ENCODE data around the gene GRIN3B.

Gene GRIN3B

DNA sequence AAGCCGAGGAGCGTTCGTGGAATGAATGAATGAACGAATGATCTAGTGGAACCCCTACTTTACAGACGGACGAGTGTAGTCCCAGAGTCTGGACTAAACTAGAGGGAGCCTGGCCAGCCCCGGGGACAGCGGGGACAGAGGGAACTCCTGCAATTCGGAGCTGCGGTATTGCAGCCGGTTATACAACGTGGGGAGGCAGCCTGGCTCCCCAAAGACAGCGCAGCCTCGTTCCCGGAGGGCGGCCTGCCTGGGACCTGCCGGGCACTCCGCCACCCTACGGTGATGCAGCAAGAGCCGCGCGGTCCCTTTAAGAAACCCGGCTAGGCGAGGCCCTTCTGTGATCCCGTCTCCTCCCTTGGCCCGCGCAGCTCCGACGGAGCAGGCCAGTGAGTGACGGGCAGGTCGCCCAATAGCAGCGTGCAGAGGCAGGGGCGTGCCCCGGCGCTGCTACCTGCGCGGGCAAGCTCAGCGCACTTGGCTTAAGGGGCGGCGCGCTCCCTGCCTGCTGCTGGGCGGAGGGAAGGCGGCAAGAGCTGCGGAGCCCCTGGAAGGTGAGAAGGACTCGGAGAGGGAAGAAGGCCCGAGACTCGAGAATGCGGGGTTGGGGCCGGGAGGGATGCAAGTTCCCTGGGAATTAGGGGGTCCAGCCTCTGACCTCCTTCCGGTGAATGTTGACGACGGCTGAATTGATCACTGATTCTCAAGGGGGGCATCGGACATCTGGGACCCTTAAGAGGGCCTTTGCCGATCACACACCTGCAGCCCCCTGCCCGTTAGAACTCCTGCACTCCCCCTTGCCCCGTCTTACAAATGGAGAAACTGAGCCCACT lies 39.6 kb downstream of the GRIN3B start, which contains the start of gene ABCA7:
Gene ABCA7 (plus strand): TSS at position 462 of the 830 bp plus-strand sequence. CDS start 1,255 bp downstream, outside the sequence.
- in situ Hi-C loops (cut with MboI; ENCODE audit: low sequenced_read_pairs): no loop called here

DNA sequence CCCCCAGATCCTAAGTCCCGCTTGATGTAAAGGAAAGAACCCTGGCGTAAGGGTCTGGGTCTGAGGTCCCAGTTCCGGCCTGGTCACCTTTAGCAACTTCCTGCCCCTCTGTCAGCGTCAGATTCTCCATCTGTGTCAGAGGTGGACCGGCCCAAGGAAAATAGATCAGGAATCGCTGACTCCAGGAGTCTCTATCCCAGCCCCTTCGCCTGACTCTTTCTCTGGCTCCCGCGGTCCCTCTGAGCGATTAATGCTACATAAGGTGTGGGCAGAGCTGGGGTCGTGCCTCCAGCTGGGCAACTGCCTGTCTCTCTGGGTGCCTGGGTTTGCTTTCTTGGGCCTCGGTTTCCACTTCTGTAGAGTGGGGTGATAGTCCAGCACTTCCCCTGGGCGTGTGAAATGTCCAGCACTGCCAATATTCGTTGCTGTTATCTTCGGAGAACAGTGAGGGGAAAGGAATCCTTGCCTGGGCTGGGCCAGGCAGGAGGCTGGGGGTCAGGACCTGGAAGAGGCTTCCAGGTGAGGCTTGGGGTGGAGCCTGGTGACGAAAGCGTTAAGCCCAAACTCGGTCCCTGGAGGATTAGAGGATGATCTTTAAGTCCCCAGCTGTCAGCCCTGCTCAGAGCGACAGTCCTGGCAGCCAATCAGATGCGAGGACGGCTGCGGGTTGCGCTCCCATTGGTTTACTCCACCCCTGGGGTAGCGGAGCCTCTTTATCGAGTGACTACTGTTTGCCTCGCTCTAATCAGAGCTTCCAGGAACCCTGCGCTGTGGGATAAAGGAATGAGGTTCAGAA lies 40.5 kb downstream of the GRIN3B start:
- in situ Hi-C loops (cut with MboI; ENCODE audit: low sequenced_read_pairs): no loop called here

DNA sequence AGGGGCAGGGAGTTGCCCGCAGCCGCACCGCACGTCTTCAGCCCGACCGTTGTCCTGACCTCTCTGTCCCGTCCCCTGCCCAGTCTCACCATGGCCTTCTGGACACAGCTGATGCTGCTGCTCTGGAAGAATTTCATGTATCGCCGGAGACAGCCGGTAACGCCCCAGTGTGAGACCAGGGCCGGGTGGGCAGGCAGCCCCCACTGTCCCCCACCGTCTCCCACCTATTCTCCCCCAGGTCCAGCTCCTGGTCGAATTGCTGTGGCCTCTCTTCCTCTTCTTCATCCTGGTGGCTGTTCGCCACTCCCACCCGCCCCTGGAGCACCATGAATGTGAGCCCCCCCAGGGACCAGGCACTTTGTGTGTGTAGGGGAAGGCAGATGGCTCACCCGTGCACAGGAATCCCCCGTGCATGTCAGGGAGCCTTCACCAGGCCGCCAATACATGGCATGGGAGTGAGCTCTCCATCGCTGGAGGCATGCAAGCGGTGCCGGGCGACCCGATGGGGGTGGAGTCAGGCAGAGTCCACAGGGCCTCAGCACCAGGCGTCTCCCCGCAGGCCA lies 41.1 kb downstream of the GRIN3B start:
- in situ Hi-C loops (cut with MboI; ENCODE audit: low sequenced_read_pairs): no loop called here

DNA sequence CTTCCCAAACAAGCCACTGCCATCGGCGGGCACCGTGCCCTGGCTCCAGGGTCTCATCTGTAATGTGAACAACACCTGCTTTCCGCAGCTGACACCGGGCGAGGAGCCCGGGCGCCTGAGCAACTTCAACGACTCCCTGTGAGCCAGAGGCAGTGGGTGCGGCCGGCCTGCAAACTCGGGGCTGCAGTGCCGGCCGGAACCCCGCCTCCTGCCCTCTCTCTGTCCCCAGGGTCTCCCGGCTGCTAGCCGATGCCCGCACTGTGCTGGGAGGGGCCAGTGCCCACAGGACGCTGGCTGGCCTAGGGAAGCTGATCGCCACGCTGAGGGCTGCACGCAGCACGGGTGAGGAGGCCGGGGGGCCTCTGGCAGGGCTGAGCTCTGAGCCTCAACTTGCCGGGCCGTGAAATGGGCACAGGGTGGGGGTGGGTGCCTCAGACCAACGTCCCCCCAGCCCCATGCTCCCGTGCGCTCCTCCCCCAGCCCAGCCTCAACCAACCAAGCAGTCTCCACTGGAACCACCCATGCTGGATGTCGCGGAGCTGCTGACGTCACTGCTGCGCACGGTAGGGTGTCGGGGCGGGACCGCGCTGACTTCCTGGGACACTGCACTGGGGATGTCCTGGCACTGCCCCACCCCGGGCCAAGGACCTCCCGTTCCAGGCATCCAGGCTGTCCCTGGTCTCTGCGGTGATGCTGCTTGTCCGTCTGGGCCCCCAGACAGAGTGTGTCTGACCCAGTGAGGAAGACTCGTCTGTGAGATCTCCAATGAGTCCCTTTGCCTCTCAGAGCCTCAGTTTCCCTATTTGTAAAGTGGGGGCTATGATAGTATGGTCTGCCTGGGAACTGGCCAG lies 41.8 kb downstream of the GRIN3B start:
- in situ Hi-C loops (cut with MboI; ENCODE audit: low sequenced_read_pairs): no loop called here

DNA sequence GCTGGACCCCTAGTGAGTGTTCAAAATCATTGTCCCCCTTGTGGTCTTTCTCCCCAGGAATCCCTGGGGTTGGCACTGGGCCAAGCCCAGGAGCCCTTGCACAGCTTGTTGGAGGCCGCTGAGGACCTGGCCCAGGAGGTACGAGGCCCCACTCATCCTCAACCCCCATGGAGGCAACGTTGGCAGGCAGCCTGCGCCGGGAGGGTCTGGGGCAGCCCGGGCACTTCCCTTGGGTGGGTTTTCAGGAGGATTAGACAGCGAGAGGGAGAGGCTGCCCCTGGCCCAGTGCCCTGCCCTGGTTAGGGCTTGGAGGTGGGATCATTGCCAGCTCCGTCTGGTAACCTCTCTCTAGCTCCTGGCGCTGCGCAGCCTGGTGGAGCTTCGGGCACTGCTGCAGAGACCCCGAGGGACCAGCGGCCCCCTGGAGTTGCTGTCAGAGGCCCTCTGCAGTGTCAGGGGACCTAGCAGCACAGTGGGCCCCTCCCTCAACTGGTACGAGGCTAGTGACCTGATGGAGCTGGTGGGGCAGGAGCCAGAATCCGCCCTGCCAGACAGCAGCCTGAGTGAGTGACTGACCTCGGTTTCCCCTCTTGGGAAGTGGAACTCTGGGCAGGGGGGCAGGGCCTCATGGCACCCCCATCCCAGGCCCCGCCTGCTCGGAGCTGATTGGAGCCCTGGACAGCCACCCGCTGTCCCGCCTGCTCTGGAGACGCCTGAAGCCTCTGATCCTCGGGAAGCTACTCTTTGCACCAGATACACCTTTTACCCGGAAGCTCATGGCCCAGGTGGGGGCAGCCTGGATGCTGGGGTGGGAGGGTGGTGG lies 42.7 kb downstream of the GRIN3B start:
- in situ Hi-C loops (cut with MboI; ENCODE audit: low sequenced_read_pairs): no loop called here

DNA sequence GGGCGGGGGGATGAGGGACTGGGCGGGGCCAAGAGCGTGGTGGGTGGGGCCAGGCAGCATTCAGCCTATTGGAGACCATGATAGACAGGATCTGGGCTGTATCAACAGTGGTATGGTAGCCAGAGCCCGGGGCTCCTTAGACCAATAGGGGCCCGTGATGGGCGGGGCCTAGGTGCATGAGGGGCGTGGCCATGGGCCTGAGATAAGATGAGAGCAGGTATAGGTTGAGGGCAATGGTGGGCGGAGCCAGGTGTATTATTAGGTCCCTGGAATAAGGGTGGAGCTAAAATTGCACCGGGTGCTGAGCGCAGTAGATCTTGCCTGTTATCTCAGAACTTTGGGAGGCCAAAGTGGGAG lies 45.0 kb downstream of the GRIN3B start:
- in situ Hi-C loops (cut with MboI; ENCODE audit: low sequenced_read_pairs): no loop called here

DNA sequence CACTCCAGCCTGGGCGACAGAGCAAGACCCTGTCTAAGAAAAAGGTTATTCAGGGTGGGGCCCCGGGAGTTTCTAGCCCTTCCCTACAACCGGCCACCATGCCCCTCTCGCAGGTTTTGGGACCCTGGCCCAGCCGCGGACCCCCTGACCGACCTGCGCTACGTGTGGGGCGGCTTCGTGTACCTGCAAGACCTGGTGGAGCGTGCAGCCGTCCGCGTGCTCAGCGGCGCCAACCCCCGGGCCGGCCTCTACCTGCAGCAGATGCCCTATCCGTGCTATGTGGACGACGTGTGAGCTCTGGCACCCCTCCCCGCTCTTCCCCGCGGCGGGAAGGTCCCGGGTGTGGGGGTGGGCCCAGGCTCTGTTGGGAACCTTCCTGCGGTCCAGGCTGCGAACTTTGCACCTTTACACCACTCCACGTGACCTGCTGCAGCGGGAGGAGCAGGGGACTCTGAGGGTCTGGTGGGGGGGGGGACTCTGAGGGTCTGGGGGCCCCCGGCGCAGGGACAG lies 46.0 kb downstream of the GRIN3B start:
- in situ Hi-C loops (cut with MboI; ENCODE audit: low sequenced_read_pairs): no loop called here

DNA sequence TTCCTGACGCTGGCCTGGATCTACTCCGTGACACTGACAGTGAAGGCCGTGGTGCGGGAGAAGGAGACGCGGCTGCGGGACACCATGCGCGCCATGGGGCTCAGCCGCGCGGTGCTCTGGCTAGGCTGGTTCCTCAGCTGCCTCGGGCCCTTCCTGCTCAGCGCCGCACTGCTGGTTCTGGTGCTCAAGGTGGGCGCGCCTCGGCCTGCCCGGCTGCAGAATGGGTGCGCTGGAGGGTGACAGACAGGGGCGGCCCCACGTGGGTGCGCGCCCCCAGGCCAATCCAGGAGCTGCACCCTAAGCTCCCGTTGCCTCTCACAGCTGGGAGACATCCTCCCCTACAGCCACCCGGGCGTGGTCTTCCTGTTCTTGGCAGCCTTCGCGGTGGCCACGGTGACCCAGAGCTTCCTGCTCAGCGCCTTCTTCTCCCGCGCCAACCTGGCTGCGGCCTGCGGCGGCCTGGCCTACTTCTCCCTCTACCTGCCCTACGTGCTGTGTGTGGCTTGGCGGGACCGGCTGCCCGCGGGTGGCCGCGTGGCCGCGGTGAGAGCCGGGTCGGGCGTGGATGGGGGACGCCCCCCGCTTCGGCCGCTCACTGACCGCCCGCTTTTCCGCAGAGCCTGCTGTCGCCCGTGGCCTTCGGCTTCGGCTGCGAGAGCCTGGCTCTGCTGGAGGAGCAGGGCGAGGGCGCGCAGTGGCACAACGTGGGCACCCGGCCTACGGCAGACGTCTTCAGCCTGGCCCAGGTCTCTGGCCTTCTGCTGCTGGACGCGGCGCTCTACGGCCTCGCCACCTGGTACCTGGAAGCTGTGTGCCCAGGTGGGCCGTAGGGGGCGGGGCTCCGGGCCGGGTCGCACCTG lies 46.8 kb downstream of the GRIN3B start:
- in situ Hi-C loops (cut with MboI; ENCODE audit: low sequenced_read_pairs): no loop called here

DNA sequence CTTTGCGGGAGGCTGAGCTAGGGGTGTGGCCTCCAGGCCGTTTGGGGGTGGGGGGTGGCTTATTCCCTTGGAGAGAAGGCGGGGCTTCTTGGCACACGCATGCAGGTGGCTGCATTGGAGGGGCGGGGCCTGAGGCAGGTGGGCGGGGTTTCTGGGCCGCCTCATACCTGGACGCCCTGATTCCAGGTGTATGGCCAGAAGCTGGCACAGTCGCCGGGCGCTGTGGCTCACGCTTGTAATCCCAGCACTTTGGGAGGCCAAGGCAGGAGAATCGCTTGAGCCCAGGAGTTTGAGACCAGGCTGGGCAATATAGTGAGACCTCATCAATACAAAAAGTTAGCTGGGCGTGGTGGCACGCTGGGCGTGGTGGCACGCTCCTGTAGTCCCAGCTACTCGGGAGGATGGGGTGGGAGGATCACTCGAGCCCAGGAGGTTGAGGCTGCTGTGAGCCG lies 47.5 kb downstream of the GRIN3B start:
- in situ Hi-C loops (cut with MboI; ENCODE audit: low sequenced_read_pairs): no loop called here

DNA sequence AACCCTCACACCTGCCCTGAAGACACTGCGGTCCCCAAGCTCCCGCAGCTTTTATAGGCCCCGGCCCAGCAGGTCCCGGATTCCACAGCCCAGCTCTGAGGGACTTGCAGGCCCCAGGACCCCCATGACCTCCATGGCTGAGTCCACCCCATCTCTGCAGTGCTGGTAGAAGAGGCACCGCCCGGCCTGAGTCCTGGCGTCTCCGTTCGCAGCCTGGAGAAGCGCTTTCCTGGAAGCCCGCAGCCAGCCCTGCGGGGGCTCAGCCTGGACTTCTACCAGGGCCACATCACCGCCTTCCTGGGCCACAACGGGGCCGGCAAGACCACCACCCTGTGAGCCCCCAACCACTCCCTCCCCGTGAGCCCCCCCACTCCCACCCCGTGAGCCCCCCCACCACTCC lies 48.9 kb downstream of the GRIN3B start:
- in situ Hi-C loops (cut with MboI; ENCODE audit: low sequenced_read_pairs): no loop called here

DNA sequence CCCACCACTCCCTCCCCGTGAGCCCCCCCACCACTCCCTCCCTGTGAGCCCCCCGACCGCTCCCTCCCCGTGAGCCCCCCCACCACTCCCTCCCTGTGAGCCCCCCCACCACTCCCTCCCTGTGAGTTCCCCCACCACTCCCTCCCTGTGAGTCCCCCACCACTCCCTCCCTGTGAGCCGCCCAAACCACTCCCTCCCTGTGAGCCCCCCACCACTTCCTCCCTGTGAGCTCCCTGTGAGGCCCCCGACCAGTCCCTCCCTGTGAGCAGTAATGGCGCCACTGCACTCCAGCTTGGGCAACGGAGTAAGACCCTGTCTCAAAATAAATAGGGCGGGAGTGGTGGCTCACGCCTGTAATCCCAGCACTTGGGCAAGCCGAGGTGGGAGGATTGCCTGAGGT lies 49.6 kb downstream of the GRIN3B start:
- in situ Hi-C loops (cut with MboI; ENCODE audit: low sequenced_read_pairs): no loop called here

DNA sequence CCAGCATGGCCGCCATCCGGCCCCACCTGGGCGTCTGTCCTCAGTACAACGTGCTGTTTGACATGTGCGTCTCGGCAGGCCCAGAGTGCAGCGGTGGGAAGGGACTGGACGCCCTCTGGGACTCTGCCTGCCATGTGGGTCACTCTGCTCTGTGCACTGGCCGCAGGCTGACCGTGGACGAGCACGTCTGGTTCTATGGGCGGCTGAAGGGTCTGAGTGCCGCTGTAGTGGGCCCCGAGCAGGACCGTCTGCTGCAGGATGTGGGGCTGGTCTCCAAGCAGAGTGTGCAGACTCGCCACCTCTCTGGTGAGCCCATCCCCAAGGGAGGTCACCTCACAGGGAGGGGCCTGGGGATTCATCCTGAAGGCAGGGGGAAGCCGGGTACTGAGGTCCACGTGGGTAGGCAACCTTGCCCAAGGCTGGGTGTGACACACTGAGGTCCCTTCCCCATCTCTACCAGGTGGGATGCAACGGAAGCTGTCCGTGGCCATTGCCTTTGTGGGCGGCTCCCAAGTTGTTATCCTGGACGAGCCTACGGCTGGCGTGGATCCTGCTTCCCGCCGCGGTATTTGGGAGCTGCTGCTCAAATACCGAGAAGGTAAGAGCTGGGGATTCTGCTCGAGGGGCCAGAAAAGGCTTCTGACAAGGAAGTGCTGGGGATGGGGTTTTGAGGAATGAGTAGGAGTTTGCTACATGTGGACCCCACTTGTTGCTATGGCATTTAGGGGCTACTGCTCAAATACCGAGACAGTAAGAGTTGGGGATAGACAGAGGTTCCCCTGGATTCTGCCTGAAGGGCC lies 51.0 kb downstream of the GRIN3B start:
- in situ Hi-C loops (cut with MboI; ENCODE audit: low sequenced_read_pairs): no loop called here

DNA sequence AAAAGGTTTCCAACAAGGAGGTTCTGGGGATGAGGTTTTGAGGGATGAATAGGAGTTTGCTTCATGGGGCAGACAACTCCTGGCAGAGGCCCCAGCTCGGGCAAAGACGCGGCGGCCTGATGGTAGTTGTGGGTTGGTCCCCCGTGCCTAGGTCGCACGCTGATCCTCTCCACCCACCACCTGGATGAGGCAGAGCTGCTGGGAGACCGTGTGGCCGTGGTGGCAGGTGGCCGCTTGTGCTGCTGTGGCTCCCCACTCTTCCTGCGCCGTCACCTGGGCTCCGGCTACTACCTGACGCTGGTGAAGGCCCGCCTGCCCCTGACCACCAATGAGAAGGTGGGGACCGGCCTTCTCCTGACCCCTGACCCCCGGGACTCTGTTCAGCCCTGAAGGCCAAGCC lies 51.6 kb downstream of the GRIN3B start:
- in situ Hi-C loops (cut with MboI; ENCODE audit: low sequenced_read_pairs): no loop called here

DNA sequence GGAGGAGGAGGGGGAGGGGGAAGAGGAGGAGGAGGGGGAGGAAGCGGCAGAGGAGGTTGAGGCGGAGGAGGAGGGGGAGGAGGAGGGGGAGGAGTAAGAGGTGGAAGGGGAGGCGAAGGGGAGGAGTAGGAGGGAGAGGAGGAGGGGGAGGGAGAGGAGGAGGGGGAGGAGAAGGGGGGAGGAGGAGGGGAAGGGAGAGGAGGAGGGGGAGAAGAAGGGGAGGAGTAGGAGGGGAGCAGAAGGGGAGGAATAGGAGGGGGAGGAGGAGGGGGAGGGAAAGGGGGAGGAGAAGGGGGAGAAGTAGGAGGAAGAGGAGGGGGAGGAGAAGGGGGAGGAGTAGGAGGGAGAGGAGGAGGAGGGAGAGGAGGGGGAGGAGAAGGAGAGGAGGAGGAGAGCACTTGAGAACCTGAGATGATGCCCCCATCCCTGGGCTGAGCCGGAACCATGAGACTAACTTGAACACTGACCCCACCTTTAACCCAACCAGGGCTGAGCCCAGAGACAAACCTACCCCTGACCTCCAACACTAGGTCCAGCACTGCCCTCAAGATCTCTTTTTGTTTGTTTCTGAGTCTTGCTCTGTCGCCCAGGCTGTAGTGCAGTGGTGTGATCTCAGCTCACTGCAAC lies 52.2 kb downstream of the GRIN3B start:
- in situ Hi-C loops (cut with MboI; ENCODE audit: low sequenced_read_pairs): no loop called here

DNA sequence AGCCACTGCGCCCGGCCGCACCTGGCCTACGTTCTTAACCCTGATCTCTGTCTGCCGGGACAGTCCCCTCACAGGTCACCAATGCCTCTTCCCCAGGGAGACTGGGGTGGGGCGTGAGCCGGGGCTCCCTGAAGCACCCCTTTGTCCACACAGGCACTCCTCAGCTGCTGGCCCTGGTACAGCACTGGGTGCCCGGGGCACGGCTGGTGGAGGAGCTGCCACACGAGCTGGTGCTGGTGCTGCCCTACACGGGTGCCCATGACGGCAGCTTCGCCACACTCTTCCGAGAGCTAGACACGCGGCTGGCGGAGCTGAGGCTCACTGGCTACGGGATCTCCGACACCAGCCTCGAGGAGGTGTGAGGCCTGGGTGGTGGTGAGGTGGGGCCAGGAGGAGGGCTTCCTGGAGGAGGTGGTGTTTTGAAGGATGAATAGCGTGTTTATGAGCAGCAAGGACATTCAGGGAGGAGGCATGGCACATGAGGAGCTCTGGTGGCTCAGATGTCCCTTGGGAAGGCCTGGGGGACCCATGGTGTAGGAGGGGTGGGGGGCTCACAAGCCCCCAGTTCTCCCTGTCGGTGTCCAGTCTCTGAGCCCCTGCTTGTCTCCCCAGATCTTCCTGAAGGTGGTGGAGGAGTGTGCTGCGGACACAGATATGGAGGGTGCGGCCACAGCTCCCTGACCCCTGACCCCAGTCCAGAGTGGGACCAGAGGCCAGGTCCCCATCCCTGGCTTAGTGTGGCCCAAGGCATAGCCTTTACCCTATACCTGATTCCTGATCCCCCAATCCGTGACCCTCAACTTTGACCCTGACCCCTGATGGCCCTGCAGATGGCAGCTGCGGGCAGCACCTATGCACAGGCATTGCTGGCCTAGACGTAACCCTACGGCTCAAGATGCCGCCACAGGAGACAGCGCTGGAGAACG lies 53.2 kb downstream of the GRIN3B start:
- in situ Hi-C loops (cut with MboI; ENCODE audit: low sequenced_read_pairs): no loop called here
